Right atrium auricular region (tissue), 2 donors: Measurements from ENCODE around the gene MST1. TPM values are rescaled to one million over a fixed set of nuclear protein-coding genes. Genes with fewer than 3 reads are reported as not detected.
A peak's percentile ranks its signal among the peaks of the same experiment; 100 is the strongest.

ENCODE experiments used
- DNase-seq: peaks from one replicate; pipeline ENCODE4 v3.0.0-alpha.2; 2019; ENCODE audit warnings: low spot score
- H3K27ac ChIP-seq, 2 donors: fragments of 200-600 bp; sonication (generic); 1 replicate in 1 of 2; 2 replicates in 1 of 2; pipeline ENCODE4 v1.5.1; 2016 to 2019
- H3K27me3 ChIP-seq, 2 donors: fragments of 200-600 bp; sonication (generic); one replicate each; pipeline versions ENCODE4 v1.5.1 to v1.6.0; 2017 to 2019
- H3K36me3 ChIP-seq: fragments of 200-600 bp; sonication (generic); one replicate; pipeline ENCODE4 v1.5.1; 2016
- H3K4me1 ChIP-seq, 2 donors: fragments of 200-600 bp; sonication (generic); one replicate each; pipeline versions ENCODE4 v1.5.1 to v1.6.0; 2017 to 2019
- H3K4me3 ChIP-seq, 2 donors: fragments of 200-600 bp; sonication (generic); 1 replicate in 1 of 2; 2 replicates in 1 of 2; pipeline ENCODE4 v1.5.1; 2017 to 2019; ENCODE audit warnings: mild to moderate bottlenecking in 1 of 2, moderate library complexity in 1 of 2
- H3K9me3 ChIP-seq, 2 donors: fragments of 200-600 bp; sonication (generic); one replicate each; pipeline ENCODE4 v1.5.1; 2019
- CTCF ChIP-seq, 2 donors: fragments of 200-600 bp; sonication (generic); IDR thresholded peaks; one replicate each; pipeline ENCODE4 v1.5.1; 2019; ENCODE audit warnings: antibody characterized with exemption in 2 of 2
- total RNA-seq, 2 donors: library from RNA; depleted of rRNA; stranded (reverse); fragments of >200 nt; gene quantifications; one replicate each; pipeline ENCODE4 v1.1.0, GENCODE V29; 2016

The MST1 gene
- total RNA-seq, 2 donors from 2014 or later: 3.9 to 8.0 TPM

DNA sequence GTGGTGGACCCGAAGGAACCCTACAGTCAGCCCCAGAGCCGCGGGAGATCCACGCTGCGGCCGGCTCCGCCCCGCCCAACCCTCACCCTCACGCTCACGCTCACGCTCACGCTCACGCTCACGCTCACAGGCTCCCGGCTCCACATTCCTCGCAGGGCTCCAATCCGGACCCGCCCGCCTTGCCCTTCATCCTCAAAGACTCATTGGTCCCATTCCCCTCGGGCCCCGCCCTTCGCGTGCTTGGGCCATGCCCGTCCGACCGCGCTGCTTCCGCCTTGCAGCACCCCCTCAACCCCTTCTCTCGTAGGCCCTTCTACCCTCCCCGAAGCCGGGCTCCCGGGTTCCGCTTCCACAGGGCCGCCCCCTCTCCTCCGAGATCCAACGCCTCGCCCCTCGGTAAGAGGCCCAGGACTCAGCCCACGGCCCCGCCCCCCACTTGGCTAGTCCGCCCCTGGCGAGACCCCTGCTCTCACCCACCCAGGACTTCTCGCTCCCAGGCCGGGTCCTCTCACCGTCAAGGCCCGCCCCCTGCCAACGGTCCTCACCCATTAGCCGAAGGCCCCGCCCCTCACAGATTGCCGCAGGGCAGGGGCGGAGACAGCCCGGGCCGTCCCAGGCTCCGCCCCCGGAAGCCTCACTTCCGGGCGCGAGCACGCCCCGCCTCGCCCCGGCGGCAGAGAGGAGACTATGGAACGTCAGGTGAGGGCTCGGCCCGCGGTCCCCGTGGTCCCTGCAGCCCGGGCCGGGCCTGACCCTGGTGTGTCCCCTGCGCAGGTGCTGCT, 15.4 kb downstream of the MST1 start, which contains the start of gene APEH:
TSS of gene APEH (plus strand) at position 637 of the 782 bp plus-strand sequence. CDS start at position 688, 51 bp downstream.
- Histone ChIP-seq H3K27ac (peak within 1 kb of the TSS; percentile 82 to 91), H3K27me3 (no peaks in the 10 kb centered on the region), H3K9me3 (no peaks in the 10 kb centered on the region), H3K4me3 (peak within 1 kb of the TSS; percentile 77 to 87), H3K4me1 (peaks cover 0 to 18% of the 10 kb centered on the region in 2 donors), H3K36me3 (peaks cover 32% of the 10 kb centered on the region)
- TF ChIP-seq CTCF (IDR thresholded peaks at IDR 0.05): no peak
- peak; percentile 97 for DNase-seq

DNA sequence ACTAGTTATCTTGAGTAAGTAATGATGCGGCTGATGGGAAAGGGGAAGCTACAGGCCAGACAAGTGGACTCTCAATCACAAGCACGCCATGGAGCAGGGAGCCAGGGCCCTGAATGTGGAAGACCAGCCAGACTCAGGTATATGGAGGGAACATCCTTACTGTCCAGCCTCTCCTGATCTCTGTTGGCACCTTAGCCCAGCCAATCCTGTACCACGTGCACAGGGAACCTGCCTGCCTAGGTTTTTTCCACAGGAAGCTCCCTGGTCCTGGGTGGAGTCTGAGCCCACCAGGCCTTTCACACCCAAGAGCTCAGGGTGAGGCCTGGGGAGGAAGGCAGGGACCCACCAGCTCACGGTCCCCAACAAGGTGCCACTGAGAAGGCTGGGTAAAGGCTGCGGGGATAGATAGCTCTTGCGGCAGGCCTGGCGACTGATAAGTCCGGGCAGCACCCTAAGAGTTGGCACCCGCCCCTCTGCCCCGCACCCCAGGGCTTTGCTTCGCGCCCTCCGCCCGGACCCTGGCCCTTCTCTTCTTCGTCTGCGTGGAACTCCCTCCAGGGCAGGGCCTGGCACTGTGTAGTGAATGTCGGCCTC, 16.1 kb downstream of the MST1 start:
- H3K27ac ChIP-seq: peak overlapping the region; percentile 82 to 91
- H3K9me3 ChIP-seq: no peaks in the 10 kb centered on the region
- no peaks in the 10 kb centered on the region for H3K27me3 ChIP-seq
- peak overlapping the region; percentile 77 to 87 for H3K4me3 ChIP-seq
- peaks cover 26% of the 10 kb centered on the region for H3K36me3 ChIP-seq
- DNase-seq: no peak
- peaks cover 0 to 18% of the 10 kb centered on the region in 2 donors for H3K4me1 ChIP-seq
- TF ChIP-seq CTCF (IDR thresholded peaks at IDR 0.05): no peak

- Histone ChIP-seq H3K9me3 (no peaks in the 10 kb centered on the region), H3K27ac (no peak overlapping the region), H3K27me3 (no peaks in the 10 kb centered on the region), H3K4me1 (peaks cover 0 to 18% of the 10 kb centered on the region in 2 donors), H3K4me3 (no peak overlapping the region), H3K36me3 (peaks cover 9% of the 10 kb centered on the region)
- no peak for DNase-seq
- TF ChIP-seq CTCF (IDR thresholded peaks at IDR 0.05): peak; percentile 72 to 80
These were observed 17.7 kb downstream of the MST1 start for GRCh38 chr3:49671291-49672288.

- H3K27me3 ChIP-seq: no peaks in the 10 kb centered on the region
- no peak for DNase-seq
- H3K36me3 ChIP-seq: peaks cover 3% of the 10 kb centered on the region
- no peaks in the 10 kb centered on the region for H3K9me3 ChIP-seq
- H3K4me3 ChIP-seq: no peak overlapping the region
- no peak for TF ChIP-seq CTCF (IDR thresholded peaks at IDR 0.05)
- H3K27ac ChIP-seq: no peak overlapping the region
- H3K4me1 ChIP-seq: peaks cover 0 to 18% of the 10 kb centered on the region in 2 donors
These were observed 18.4 kb downstream of the MST1 start for GRCh38 chr3:49670940-49671290.

DNA sequence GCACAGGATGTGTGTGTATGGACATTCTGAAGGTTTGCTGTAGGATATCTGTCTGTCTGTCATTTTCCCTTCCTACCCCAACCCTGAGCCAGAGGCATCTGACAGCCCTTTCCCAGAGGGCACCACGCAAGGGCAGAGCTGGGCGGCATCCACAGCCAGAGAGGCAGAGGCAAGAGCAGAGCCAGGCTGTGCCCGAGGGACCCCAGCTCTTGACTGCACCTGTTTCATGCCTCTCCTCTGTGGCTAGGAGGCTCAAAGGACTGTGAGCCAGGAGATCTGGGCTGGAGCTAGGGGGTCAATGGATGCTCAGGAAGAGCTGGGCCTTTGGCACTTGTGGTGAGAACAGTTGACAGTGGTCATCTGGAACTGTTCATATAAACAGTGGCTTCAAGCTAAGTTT, 19.9 kb downstream of the MST1 start:
- Histone ChIP-seq H3K4me1 (peaks cover 0 to 6% of the 10 kb centered on the region in 2 donors), H3K27me3 (no peaks in the 10 kb centered on the region), H3K27ac (no peak overlapping the region), H3K4me3 (no peak overlapping the region), H3K9me3 (no peaks in the 10 kb centered on the region), H3K36me3 (no peaks in the 10 kb centered on the region)
- no peak for DNase-seq
- TF ChIP-seq CTCF (IDR thresholded peaks at IDR 0.05): no peak
